Peyer's patch (tissue), 4 donors: ENCODE measurements around the gene RTN4R.

ENCODE experiments used
- CTCF ChIP-seq, 6 experiments: fragments of 450-650 bp in 4 of 6; fragments of 200-600 bp in 2 of 6; sonication (generic) in 1 of 6; IDR thresholded peaks; one replicate each; pipeline ENCODE4 v1.5.1; 2017 to 2019; ENCODE audit warnings: antibody characterized with exemption in 6 of 6, mild to moderate bottlenecking in 3 of 6, moderate library complexity in 1 of 6
- POLR2A ChIP-seq, 2 donors: fragments of 450-650 bp; IDR thresholded peaks; one replicate each; pipeline ENCODE4 v1.5.1; 2017; ENCODE audit warnings: antibody characterized with exemption in 2 of 2, mild to moderate bottlenecking in 2 of 2, moderate library complexity in 2 of 2

DNA sequence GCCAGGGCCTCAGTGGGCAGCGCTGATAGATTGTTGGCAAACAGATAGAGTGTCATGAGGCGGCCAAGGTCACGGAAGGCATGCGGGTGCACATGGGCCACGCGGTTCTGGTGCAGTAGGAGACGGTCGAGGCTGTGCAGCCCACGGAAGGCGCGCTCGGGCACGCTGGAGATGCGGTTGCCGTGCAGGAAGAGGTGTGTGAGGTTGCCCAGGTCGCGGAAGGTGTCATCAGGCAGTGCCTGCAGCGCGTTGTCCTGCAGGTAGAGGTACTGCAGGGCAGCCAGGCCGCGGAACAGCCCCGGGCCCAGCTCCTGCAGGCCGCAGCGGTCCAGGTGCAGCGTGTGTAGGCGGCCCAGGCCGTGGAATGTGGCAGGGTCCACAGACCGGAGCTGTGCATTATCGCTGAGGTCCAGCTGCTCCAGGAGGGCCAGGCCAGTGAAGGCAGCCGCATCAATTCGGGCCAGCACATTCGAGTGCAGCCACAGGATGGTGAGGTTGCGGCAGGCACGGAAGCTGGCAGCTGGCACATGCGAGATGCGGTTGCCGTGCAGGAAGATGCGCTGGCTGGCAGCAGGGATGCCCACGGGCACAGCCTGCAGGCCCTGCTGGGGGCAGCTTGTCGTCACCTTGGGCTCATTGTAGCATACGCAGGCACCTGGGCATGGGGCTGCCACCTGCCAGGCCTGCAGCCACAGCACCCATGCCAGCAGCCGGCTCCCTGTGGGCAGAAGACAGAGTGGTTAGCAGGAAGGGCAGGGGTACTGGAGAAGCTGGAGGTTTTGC lies 25.5 kb downstream of the RTN4R start:
- TF ChIP-seq POLR2A (IDR thresholded peaks at IDR 0.05) (no peak), CTCF (IDR thresholded peaks at IDR 0.05) (no peak)
